Lower leg skin (tissue), 3 donors: ENCODE data around the gene SLC16A1.
"Not testable (repeated sequence)": the region's sequence is repeated elsewhere in the genome, so short reads cannot be mapped to it uniquely, and the experiment has no call there.

Experiments
- POLR2A ChIP-seq, 2 donors: fragments of 450-650 bp; IDR thresholded peaks; one replicate each; pipeline ENCODE4 v1.6.1; 2016 to 2017; ENCODE audit warnings: antibody characterized with exemption in 2 of 2, mild to moderate bottlenecking in 1 of 2, moderate library complexity in 1 of 2
- TF ChIP-seq, protein P1 (sequence below), 3 donors: fragments of 450-650 bp; IDR thresholded peaks; one replicate each; pipeline ENCODE4 v1.5.1; 2016; ENCODE audit warnings: antibody characterized with exemption in 3 of 3, mild to moderate bottlenecking in 3 of 3, moderate library complexity in 2 of 3

DNA sequence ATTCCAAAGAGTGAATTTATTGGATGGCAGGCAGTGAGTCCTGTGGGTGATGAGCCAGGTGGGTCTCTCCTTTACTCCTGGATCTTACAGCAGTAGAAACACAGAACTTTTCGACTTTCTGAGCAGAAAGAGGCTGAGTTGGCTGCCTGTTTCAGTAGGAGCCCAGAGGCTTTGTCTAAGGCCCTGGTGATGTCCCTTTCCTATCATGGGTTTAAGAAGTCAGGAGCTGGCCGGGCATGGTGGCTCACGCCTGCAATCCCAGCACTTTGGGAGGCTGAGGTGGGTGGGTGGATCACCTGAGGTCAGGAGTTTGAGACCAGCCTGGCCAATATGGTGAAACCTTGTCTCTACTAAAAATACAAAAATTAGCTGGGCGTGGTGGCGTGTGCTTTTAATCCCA lies 71.0 kb downstream of the SLC16A1 start:
- TF ChIP-seq, protein P1, sequence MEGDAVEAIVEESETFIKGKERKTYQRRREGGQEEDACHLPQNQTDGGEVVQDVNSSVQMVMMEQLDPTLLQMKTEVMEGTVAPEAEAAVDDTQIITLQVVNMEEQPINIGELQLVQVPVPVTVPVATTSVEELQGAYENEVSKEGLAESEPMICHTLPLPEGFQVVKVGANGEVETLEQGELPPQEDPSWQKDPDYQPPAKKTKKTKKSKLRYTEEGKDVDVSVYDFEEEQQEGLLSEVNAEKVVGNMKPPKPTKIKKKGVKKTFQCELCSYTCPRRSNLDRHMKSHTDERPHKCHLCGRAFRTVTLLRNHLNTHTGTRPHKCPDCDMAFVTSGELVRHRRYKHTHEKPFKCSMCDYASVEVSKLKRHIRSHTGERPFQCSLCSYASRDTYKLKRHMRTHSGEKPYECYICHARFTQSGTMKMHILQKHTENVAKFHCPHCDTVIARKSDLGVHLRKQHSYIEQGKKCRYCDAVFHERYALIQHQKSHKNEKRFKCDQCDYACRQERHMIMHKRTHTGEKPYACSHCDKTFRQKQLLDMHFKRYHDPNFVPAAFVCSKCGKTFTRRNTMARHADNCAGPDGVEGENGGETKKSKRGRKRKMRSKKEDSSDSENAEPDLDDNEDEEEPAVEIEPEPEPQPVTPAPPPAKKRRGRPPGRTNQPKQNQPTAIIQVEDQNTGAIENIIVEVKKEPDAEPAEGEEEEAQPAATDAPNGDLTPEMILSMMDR (IDR thresholded peaks at IDR 0.05), result not testable (repeated sequence)
- TF ChIP-seq POLR2A (IDR thresholded peaks at IDR 0.05), result not testable (repeated sequence)
